NCI-H1092 (cell line): Measurements from ENCODE around the gene MGRN1.

ENCODE experiments used
- DNase-seq: peaks from one replicate; lab custom pipeline; 2025; lab: John Stamatoyannopoulos, UW

Gene MGRN1

GRCh38 chr16:4699046-4699556 is 74.5 kb downstream of the MGRN1 start:
- peak; percentile 25 for DNase-seq

- DNase-seq: no peak
Measured at GRCh38 chr16:4700380-4700996, 75.9 kb downstream of the MGRN1 start.

- no peak for DNase-seq
Measured at GRCh38 chr16:4700997-4701743, 76.5 kb downstream of the MGRN1 start.

GRCh38 chr16:4701791-4702465 is 77.3 kb downstream of the MGRN1 start:
- no peak for DNase-seq

DNA sequence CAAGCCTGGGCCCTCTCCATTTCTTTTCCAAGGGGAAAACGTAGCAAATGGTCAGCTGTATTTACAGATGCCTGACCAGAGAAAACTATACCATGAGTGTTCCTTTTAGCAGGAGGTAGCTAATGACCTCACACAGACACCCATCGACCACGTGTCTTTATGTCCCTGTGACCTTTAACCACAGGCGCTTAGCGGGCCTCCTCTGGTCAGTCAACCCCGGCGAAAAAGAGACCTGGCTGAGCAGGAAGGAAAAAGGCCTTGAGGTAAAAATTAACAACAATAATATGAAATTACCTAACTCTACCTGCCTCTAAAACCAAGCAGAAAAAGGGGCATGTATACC is 77.8 kb downstream of the MGRN1 start:
- no peak for DNase-seq

- DNase-seq: no peak
Measured at GRCh38 chr16:4703906-4704305, 79.3 kb downstream of the MGRN1 start.

DNA sequence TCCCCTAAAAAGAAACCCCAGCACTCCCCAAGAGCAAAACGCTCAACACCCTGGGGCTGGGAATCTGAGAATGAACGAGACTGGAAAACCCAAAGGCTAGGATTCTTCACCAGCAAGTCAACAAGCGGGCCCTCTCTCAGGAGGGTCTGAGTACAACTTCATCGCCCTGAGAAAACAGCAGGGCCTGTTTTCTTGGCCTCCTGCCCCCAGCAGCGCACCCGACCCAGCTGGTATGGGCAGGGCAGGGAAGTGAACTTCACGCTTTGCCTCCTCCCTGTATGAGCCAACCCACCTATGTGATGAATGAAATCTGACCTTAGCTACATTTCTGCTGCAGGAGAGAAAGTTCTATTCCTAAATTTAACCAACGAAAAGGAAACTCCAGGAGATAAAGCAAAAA is 79.9 kb downstream of the MGRN1 start:
- no peak for DNase-seq

DNA sequence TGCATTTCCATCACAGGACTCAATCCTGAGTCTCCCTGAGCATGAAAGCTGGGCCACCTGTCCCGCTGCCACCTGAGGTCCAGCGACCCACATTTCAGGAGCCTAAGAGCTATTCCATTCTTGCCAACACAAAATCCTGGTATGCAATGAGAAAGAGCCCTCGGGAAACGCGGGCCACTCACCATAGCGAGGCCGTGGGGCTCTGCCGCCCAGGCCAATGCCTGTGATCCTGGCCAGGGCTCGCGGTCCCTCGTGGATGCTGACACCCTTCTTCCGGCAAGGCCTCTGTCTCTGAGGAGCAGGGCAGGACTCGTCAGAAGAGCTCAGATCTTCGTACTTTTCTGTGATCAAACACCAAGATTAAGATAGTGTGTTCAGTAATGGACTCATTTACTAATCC is 80.3 kb downstream of the MGRN1 start:
- DNase-seq: no peak

- no peak for DNase-seq
Measured at GRCh38 chr16:4706871-4707270, 82.2 kb downstream of the MGRN1 start.

- DNase-seq: no peak
Measured at GRCh38 chr16:4709481-4709880, 84.9 kb downstream of the MGRN1 start.

DNA sequence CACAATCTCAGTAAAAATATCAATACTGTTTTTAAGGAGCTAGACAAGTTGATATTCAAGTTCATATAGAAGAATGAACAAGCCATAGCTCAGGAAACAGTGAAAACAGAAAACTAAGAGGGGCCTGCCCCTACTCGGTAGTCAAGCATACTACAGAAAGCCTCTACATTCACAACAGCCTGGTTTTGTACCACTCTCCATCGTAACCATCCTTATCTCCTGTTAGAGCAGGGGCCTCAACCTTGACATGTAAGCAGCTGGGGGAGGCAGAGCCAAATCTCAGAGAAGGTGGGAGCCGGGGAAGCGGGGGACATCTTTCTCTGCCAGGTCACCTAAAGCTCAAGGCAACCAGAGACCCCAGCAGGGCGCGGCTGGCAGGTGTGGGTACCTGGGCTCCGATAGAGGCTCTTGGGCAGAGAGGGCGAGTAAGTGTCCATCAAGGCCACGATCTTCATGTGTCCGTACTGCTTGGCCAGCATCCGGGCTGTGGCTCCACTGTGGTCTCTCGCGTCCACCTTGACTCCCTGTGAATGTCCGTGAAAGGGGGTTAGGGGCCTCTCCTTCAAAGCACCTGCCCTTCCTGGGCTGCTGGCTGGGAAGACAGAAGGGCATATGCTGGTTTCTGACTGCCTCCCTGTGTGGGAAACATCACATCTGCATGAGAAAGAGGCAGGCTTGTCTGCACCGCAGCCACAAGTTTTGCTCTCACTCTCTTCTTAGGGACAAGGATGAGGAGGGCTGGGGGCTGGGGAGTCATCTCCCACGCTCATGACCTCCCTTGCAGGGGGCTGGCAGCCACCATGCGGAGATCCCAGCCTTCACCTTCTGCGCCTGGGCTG is 89.3 kb downstream of the MGRN1 start:
- no peak for DNase-seq

GRCh38 chr16:4714996-4715395 is 90.4 kb downstream of the MGRN1 start:
- no peak for DNase-seq

GRCh38 chr16:4718466-4718865 is 93.8 kb downstream of the MGRN1 start:
- DNase-seq: no peak

- DNase-seq: no peak
Measured at GRCh38 chr16:4723071-4723767, 98.6 kb downstream of the MGRN1 start.

GRCh38 chr16:4724661-4725270 is 100.1 kb downstream of the MGRN1 start:
- no peak for DNase-seq

- no peak for DNase-seq
Measured at GRCh38 chr16:4726616-4727015, 102.0 kb downstream of the MGRN1 start.

- no peak for DNase-seq
Measured at GRCh38 chr16:4728676-4729075, 104.0 kb downstream of the MGRN1 start.

DNA sequence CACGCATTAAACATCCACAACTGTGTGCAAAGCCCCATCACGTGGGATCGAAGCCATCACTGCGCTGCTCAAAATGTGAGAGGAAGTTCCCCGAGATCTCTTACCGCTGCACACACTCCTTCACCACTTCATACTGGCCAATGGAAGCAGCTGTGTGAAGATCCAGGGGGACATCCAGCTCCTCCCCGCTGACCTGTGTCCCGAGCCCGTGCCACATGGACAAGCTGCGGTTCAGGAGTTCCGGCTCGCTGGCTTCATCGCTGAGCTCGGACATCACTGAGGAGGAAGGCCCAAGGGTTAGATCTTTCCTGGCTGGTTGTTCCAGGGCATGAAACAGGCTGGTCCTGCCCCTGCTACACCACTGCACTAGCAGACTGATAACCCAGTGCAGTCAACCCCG is 105.2 kb downstream of the MGRN1 start:
- no peak for DNase-seq

DNA sequence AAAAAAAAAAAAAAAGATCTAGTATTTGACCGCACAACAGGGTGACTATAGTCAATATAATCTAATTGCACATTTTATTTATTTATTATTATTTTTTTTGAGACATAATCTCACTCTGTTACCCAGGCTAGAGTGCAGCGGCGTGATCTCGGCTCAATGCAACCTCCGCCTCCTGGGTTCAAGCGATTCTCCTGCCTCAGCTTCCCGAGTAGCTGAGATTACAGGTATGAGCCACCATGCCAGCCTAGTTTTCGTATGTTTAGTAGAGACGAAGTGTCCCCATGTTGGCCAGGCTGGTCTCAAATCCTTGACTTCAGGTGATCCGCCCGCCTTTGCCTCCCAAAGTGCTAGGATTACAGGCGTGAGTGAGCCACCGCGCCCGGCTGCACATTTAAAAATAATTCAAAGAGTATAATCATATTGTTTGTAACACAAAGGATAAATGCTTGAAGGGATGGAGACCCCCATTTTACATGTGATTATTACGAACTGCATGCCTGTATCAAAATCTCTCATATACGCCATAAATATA is 108.7 kb downstream of the MGRN1 start:
- no peak for DNase-seq

- DNase-seq: no peak
Measured at GRCh38 chr16:4733747-4734062, 109.1 kb downstream of the MGRN1 start.

DNA sequence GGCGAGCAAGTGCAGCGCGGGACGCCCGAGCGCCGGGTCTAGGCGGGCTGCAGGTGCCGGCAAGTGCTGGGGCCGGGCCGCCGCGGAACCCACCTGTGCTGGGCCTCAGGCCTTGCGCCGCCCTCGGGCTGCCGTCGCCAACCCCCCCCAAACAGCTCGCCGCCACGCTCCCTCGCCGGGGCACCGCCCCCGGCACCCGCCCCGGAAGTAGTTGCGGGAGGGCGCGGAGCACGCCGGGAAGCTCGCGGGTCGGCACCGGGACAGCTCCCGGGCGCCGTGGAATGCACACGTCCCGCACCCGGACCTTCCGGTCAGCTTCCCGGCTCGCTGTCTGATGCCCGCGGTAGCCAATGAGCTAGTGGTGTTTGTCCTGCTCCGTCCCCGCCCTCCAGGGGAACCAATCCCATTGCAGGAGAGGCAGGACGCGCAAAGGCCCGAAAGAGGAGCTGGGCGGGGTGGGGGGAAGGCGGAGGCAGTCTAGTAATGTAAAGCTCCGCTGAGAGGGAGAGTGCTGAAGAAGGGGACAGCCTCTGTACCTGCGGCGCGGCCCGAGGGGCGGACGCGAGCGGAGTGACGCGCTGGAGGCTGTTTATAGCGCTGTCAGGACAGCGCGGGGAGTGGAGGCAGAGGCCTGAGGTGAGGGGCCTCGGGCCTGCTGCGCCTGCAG is 109.6 kb downstream of the MGRN1 start, which contains the start of the genes ANKS3 and DNAAF8:
ANKS3 (minus strand) TSS at position 209 of the 667 bp plus-strand sequence. CDS start 4,122 bp downstream, outside the sequence.
DNAAF8 (plus strand) TSS at position 475 of the 667 bp plus-strand sequence. CDS start 1,978 bp downstream, outside the sequence.
- DNase-seq: peak; percentile 81
